ENCODE results near the gene PANX1. TPM values are rescaled to one million over a fixed set of nuclear protein-coding genes. Genes with fewer than 3 reads are reported as not detected.

The PANX1 gene
- total RNA-seq, 2 donors from 2014 or later = 8.8 to 10.4 TPM

- intact Hi-C loops (cut with DNase I, micrococcal nuclease) = no loop called here
- ATAC-seq (no peak), DNase-seq (no peak)
These were observed 3.1 kb upstream of the PANX1 start for GRCh38 chr11:94125407-94126115.

DNA sequence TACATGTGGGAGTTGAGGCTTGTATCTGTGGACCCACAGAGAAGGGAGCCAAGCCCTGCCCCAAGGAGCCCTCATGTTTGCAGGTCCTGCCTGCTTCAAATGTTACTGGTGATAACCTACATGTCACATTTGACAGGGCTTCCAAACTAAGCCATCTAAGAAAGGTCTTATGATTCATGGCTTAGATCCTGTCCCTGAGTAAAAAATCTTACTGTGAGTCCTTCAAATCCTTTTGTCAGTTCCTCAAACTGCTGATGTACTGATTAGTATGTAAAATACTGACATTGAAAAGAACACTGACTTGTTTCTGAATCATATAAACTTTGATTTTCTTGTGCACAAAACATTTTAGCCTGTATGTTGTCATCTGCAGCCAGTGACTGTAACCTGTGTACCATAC is 1.0 kb upstream of the PANX1 start:
- intact Hi-C loops (cut with DNase I, micrococcal nuclease) = no loop called here
- ATAC-seq = no peak
- DNase-seq = no peak

DNA sequence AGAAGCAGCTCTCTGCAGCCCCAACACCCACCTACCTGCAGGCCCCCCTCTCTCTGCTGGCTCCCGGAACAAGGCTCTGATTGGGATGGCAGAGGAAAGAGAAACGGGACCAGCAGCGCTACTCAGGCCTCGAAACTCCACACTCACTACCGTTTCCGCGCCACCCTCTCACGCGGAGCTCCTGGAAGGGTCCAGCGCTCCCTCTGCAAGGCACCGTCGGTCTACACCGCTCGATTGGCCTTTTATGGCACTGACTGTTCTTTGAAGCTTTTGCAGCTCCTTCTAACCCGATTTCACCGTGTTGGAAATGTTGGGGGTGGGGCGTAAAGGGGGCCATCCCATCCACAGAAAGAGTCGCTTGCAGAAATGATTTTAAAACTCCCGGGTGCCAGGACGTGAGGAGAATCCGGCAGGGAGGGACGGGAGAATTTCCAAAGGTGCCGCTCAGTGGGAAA is 323 bp upstream of the PANX1 start:
- DNase-seq (no peak), ATAC-seq (peak; percentile 27)
- intact Hi-C loops (cut with DNase I, micrococcal nuclease) = no loop called here

DNA sequence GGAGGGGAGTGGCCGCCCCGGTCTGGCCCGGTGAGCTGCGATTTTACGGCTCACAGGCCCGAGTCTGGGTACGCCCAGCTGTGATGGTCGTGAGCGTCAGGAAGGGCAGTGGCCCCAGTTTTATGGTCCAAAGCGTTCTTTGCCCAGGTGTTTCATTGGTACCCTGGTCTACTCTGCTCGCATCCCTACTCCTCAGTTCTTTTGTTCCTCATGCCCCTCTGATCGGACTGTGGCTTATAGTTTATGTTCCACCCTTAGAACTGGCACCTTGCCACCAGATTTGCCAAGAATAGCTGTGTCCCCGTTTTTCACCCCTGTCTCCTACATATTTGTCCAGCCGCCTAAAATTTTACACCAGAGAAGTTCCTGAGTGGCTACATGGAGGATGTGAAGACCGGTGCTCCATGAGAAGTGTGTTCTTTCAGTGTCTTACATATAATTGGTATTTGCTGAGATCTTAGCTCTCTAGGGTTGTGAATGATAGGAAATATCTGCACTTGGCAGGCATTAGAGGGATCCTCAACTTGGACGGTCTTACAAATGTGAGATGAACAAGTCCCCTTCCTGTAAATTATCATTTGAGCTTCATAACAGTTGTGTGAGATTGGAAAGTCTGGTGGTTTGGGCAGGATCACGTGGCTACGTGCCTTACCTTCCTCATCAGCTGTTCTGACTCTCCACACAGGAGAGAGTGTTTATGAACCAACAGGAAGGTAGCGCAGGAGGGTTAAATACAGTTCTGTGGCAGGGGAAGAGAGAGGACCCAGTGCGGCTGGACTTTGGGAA is 1.1 kb downstream of the PANX1 start:
- ATAC-seq = peak; percentile 88
- DNase-seq = peak in 1 of 2 donors; percentile 94
- intact Hi-C loops (cut with DNase I, micrococcal nuclease) = no loop called here

GRCh38 chr11:94130298-94131046 is 1.8 kb downstream of the PANX1 start:
- intact Hi-C loops (cut with DNase I, micrococcal nuclease) = no loop called here
- DNase-seq (no peak), ATAC-seq (no peak)

- ATAC-seq (no peak), DNase-seq (no peak)
- intact Hi-C loops (cut with DNase I, micrococcal nuclease) = no loop called here
These were observed 2.5 kb downstream of the PANX1 start for GRCh38 chr11:94131047-94131717.

GRCh38 chr11:94131718-94132115 is 3.1 kb downstream of the PANX1 start:
- ATAC-seq = no peak
- intact Hi-C loops (cut with DNase I, micrococcal nuclease) = no loop called here
- no peak for DNase-seq

GRCh38 chr11:94132152-94132558 is 3.5 kb downstream of the PANX1 start:
- DNase-seq (no peak), ATAC-seq (no peak)
- intact Hi-C loops (cut with DNase I, micrococcal nuclease) = no loop called here

DNA sequence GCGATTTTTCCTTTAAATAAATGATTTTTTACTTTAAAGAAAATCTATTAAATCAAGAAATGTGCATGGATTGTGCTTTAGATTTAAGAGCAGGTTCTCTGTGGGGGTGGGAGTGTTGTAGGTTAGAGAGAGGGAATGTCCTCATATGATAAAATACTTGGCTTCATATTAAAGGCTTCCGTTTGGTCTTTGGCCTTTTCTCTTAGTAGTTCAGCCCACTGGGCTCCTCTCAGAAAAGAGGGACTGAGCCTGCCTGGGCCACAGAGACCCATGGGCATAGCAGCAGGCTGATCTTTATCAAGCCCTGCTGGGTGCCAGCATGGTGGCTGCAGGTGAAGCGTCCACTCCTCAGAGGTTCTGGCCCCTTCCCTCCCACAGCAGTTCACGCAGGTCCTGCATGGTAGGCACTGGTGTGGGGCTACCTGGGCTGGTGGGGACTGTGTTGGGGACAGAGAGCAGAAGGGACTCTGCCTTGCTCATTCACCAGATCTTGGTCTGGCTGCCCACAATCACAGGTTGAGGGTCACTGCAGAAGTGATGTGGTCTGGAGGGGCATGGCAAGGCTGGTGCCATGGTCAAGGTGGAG is 4.3 kb downstream of the PANX1 start:
- DNase-seq = no peak
- ATAC-seq = no peak
- intact Hi-C loops (cut with DNase I, micrococcal nuclease) = no loop called here

DNA sequence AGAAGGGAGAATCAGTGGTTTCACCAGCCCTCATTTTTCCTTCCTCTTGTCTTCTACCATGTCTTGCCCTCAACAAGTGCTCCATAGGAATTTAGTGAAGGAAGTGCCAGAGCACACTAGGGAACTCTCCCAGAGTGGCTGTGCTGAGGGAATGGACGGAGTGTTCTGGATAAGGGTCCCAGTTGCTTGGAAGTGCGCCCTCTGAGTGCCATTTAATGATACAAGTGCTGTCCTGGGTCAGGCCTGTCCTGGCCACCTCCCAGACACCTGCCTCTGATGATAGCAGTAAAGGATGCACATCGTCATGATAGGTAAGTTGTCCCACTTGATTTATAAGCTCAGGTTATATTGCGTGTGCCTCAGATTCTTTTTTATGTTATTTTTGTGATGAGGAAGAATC is 5.1 kb downstream of the PANX1 start:
- intact Hi-C loops (cut with DNase I, micrococcal nuclease) = no loop called here
- no peak for ATAC-seq

DNA sequence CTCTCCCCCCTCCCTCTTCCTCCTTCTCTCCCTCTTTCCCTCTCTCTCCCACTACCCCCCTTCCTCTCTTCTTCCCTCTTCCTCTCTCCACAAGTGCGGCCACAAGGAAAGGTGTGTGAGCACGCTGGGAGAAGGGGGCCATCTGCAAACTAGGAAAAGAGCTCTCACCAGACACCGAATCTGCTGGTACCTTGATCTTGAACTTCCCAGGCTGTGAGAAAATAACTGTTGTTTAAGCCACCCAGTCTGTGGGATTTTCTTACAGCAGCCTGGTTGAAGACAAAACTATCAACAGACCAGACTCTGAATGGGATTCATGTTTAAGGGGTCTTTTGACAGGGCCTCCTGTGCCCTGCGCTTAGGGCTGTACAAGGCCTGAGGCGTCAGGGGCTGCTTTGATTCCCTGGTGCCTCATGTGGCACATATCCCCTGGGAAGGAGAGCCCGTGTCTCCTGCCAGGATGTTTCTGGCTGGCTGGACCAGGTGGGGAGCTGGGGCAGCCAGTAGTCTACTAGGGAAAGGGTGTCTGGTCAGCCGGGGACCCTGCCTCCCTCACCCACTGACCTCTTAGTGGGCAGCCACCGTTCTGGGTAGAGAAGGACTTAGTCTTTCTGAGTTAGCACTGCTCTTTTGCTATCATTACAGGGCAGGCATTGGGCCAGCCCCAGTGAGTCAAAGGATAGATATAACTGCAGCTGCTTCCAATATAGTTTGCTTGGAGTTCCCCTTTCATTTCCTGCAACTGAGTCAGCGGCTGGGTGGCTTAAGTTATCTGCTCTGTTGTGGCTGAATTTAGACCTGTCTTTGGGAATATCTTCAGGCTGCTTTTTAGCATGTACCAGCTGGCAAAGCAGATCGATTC is 6.2 kb downstream of the PANX1 start:
- DNase-seq = peak; percentile 38 to 45
- ATAC-seq = no peak

More for the DNA sequence above, 5.1 kb downstream of the PANX1 start:
- no peak for DNase-seq

GRCh38 chr11:94139416-94139815 is 10.8 kb downstream of the PANX1 start:
- intact Hi-C loops (cut with DNase I, micrococcal nuclease) = no loop called here
- ATAC-seq (no peak), DNase-seq (no peak)

More for the DNA sequence above, 6.2 kb downstream of the PANX1 start:
- intact Hi-C loops (cut with DNase I, micrococcal nuclease) = no loop called here

GRCh38 chr11:94140154-94140655 is 11.6 kb downstream of the PANX1 start:
- intact Hi-C loops (cut with DNase I, micrococcal nuclease) = no loop called here
- DNase-seq = no peak
- peak; percentile 92 for ATAC-seq

DNA sequence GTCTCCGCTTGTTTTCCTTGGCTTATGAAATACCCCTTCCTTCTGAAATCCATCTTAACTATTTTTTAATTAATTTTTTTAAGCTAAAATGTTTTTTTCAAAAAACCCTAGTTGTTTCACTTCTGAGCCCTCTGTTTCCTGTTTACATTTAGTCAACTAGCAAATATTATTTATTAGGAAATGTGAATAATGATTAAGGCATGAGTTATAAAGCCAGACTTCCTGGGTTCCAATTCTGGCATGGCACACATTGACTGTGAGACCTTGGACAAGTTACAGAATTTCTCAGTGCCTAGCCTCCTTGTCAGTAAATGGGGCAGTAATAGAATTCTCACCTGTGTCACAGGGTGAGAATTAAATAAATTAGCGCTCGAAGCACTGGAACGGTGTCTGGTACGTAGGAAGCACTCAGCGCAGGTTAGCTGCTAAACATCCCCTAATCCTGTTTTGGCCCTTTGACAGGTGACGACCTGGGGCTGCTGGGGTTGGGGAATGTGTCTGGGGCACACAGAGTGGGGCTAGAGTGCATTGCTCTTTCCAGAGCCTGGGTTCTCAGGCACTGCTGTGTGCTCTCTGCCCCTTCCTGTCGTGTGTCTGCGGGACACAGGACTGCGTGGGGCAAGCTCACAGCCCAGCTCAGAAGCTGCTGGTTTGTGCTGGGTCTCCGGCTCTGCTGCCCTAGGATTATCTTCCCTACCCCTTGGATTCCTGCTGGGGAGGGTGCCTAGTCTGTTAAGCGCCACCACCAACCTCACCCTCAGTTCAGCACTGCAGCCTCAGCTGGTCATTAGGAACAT is 13.1 kb downstream of the PANX1 start:
- intact Hi-C loops (cut with DNase I, micrococcal nuclease) = no loop called here
- no peak for ATAC-seq
- no peak for DNase-seq

- no peak for DNase-seq
- no peak for ATAC-seq
- intact Hi-C loops (cut with DNase I, micrococcal nuclease) = no loop called here
These were observed 14.0 kb downstream of the PANX1 start for GRCh38 chr11:94142308-94143281.

DNA sequence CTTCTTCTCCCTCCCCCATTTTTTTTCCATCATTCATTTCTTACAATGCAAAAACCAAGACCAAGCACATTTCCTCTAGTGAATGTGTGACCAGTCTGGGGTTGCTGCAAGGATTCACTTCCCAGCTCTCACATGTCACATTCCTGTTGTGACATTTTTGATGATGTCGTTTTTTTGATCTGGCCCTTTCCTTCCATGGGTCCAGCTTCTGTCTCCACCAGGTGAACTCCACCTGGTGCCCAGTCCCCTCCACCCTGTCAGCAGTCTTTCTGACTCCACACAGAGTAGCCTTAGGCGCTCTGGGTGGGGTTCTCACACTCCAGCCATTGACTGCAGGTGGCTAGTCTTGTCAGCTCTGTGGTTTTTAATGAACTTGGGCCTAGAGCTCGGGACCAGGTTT is 15.6 kb downstream of the PANX1 start:
- ATAC-seq (no peak), DNase-seq (no peak)
- intact Hi-C loops (cut with DNase I, micrococcal nuclease) = no loop called here
